Kidney (tissue), 14 donors: ENCODE data around the gene PROCR. TPM values are rescaled to one million over a fixed set of nuclear protein-coding genes. Genes with fewer than 3 reads are reported as not detected.

Experiments
- DNase-seq, 5 donors: peaks; one replicate each; pipeline ENCODE4 v3.0.0-alpha.2; 2013 to 2020
- FAIRE-seq: peaks from 2 replicates; lab custom pipeline; 2012; peaks lifted over from hg19 to GRCh38; lab: Jason Lieb, UNC
- H3K27ac ChIP-seq, 2 donors: one replicate each; pipeline ENCODE4 v1.7.0; 2013; ENCODE audit warnings: low read depth in 2 of 2, low read length in 2 of 2, inconsistent platforms in 1 of 2
- H3K27me3 ChIP-seq: one replicate; pipeline ENCODE4 v1.7.1; 2013; ENCODE audit warnings: low read length, inconsistent platforms; ENCODE audit not compliant: control insufficient read depth, insufficient read depth
- H3K36me3 ChIP-seq, 3 donors: one replicate each; pipeline versions ENCODE4 v1.7.0 to v1.7.1; 2013; ENCODE audit warnings: low read length in 3 of 3, control low read depth in 1 of 3, inconsistent platforms in 1 of 3; ENCODE audit not compliant: insufficient read depth in 3 of 3, control insufficient read depth in 2 of 3
- H3K4me1 ChIP-seq, 3 donors: one replicate each; pipeline versions ENCODE4 v1.7.0 to v1.7.1; 2013; ENCODE audit warnings: low read length in 3 of 3, inconsistent platforms in 1 of 3, low read depth in 1 of 3; ENCODE audit not compliant: control insufficient read depth in 2 of 3, insufficient read depth in 2 of 3
- H3K4me3 ChIP-seq, 3 donors: one replicate each; pipeline versions ENCODE4 v1.7.0 to v1.8.1; 2013; ENCODE audit warnings: low read length in 3 of 3, control low read depth in 1 of 3, inconsistent platforms in 1 of 3
- H3K9ac ChIP-seq, 3 donors: one replicate each; pipeline versions ENCODE4 v1.7.0 to v1.7.1; 2013; ENCODE audit warnings: low read length in 3 of 3, control low read depth in 1 of 3, inconsistent platforms in 1 of 3
- H3K9me3 ChIP-seq, 3 donors: one replicate each; pipeline versions ENCODE4 v1.7.0 to v1.7.1; 2013; ENCODE audit warnings: low read length in 3 of 3, control low read depth in 1 of 3, inconsistent platforms in 1 of 3; ENCODE audit not compliant: control insufficient read depth in 2 of 3, insufficient read depth in 1 of 3
- intact Hi-C: fragments of 100-400 bp; cut with DNase I; formaldehyde crosslinking; loops from one replicate; pipeline ENCODE4 v1.11.1; 2022
- polyA plus RNA-seq: library from polyadenylated mRNA; stranded (reverse); fragments of 350-450 nt; fragmentation: Illumina TruSeq; extraction: RNeasy Lipid Tissue Mini Kit (QIAGEN cat#74804); gene quantifications from one replicate; pipeline ENCODE4 v1.2.3, GENCODE V29; 2014; ENCODE audit warnings: low read depth, low replicate concordance; ENCODE audit not compliant: insufficient read depth
- total RNA-seq: library from RNA; stranded (reverse); fragmentation: NEBNext Ultra II Directional; extraction: Animal tissue kit (Norgen Biotek cat#: 25700); gene quantifications from one replicate; pipeline ENCODE4 v1.2.1, GENCODE V29; 2021
- TF ChIP-seq, protein P1 (sequence below): IDR thresholded peaks from 3 replicates; pipeline ENCODE4 v1.5.1; 2012; ENCODE audit warnings: mild to moderate bottlenecking, moderate library complexity, borderline replicate concordance; ENCODE audit not compliant: insufficient read depth; ENCODE audit errors: extremely low read depth
- donor health status: control.
- donor health status: control.
- donor health status: control.
- donor health status: control.
- donor health status: control.
- donor health status: DM: yes; HTN: yes; CAD: no.
- donor health status: Normal renal cell carcinoma (clear cell type).

PROCR gene
- total and polyA plus RNA-seq, 2 donors from 2014 or later, result 20.7 to 24.5 TPM

DNA sequence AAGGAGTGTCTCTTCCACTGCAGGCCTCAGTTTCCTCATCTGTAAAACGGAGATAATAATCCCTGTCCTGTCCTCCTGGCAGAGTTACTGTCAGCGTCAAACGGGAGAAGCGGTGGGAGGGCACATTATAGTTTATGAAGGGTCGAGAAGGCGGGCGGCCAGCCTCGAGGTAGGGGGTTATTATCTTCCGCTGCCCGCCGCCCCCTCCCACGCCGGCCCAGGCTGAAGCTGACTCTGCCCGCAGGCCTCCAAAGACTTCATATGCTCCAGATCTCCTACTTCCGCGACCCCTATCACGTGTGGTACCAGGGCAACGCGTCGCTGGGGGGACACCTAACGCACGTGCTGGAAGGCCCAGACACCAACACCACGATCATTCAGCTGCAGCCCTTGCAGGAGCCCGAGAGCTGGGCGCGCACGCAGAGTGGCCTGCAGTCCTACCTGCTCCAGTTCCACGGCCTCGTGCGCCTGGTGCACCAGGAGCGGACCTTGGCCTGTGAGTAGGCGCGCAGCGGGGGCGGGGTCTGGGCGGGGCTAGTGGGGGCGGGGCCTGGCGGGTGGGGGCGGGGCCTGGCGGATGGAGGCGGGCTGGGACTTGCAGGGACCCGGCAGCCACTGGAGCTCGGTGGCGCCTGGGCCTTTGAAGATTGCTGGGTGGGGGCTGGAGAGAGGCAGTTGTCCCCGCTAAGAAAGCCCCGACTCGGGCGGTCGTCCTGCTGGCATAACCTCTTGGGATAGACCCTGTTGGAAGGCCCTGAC, 2.8 kb downstream of the PROCR start:
- FAIRE-seq (no peak), DNase-seq (peak; percentile 49 to 87 (median 75))
- H3K9me3 ChIP-seq, result no peaks in the 10 kb centered on the region
- intact Hi-C loops, result no loop called here
- H3K4me3 ChIP-seq, result peak overlapping the region in 1 of 3 donors; percentile 51
- TF ChIP-seq, protein P1, sequence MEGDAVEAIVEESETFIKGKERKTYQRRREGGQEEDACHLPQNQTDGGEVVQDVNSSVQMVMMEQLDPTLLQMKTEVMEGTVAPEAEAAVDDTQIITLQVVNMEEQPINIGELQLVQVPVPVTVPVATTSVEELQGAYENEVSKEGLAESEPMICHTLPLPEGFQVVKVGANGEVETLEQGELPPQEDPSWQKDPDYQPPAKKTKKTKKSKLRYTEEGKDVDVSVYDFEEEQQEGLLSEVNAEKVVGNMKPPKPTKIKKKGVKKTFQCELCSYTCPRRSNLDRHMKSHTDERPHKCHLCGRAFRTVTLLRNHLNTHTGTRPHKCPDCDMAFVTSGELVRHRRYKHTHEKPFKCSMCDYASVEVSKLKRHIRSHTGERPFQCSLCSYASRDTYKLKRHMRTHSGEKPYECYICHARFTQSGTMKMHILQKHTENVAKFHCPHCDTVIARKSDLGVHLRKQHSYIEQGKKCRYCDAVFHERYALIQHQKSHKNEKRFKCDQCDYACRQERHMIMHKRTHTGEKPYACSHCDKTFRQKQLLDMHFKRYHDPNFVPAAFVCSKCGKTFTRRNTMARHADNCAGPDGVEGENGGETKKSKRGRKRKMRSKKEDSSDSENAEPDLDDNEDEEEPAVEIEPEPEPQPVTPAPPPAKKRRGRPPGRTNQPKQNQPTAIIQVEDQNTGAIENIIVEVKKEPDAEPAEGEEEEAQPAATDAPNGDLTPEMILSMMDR, result no peak
- peaks cover 0 to 11% (median 7%) of the 10 kb centered on the region in 3 donors for H3K4me1 ChIP-seq
- H3K9ac ChIP-seq, result no peak overlapping the region
- no peak overlapping the region for H3K27ac ChIP-seq
- H3K27me3 ChIP-seq, result no peaks in the 10 kb centered on the region
- H3K36me3 ChIP-seq, result no peaks in the 10 kb centered on the region

DNA sequence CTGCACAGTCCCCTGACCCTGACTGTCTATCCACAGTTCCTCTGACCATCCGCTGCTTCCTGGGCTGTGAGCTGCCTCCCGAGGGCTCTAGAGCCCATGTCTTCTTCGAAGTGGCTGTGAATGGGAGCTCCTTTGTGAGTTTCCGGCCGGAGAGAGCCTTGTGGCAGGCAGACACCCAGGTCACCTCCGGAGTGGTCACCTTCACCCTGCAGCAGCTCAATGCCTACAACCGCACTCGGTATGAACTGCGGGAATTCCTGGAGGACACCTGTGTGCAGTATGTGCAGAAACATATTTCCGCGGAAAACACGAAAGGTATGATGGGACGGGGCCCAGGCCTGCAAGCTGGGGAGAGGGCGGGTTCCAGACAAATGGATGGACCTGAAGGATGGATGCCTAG, 4.3 kb downstream of the PROCR start:
- H3K27ac ChIP-seq, result no peak overlapping the region
- TF ChIP-seq, protein P1, result no peak
- H3K36me3 ChIP-seq, result no peaks in the 10 kb centered on the region
- H3K4me1 ChIP-seq, result peaks cover 0 to 11% (median 7%) of the 10 kb centered on the region in 3 donors
- FAIRE-seq (no peak), DNase-seq (no peak)
- no peaks in the 10 kb centered on the region for H3K9me3 ChIP-seq
- no peak overlapping the region for H3K9ac ChIP-seq
- intact Hi-C loops, result no loop called here
- H3K27me3 ChIP-seq, result no peaks in the 10 kb centered on the region
- no peak overlapping the region for H3K4me3 ChIP-seq

GRCh38 chr20:35179292-35180212, 7.7 kb downstream of the PROCR start:
- FAIRE-seq, result no peak
- Histone ChIP-seq H3K27ac (no peak overlapping the region), H3K4me1 (no peaks in the 10 kb centered on the region), H3K9me3 (no peaks in the 10 kb centered on the region), H3K27me3 (no peaks in the 10 kb centered on the region), H3K9ac (no peak overlapping the region), H3K4me3 (no peak overlapping the region), H3K36me3 (no peaks in the 10 kb centered on the region)
- DNase-seq, result no peak
- TF ChIP-seq, protein P1, result no peak
- intact Hi-C loops, result no loop called here
